ENCODE results near the gene SP7. TPM values are rescaled to one million over a fixed set of nuclear protein-coding genes. Genes with fewer than 3 reads are reported as not detected.

Gene SP7
- total and polyA plus RNA-seq, 2 donors (not counting 3 experiments of a cell fraction or from before 2014, with no cell fraction given), result not detected

DNA sequence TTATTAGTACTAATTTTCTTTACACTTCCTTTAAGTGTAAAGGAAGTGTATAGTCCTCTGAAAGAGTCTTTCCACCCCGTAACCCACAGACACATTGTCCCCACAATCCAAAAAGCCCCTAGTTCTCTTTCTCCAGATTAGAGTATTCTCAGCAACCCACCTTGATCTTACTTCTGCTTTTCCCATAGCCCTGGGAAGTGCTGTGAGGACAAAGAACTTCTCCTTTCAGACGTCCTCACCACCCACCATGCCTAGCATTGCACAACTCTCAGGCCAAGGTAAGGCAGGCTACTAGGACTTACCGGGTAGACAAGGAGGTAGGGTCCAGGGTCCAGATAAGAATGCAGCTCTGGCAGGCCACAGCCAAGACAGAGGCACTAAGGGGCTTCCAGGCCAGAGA, 22.2 kb downstream of the SP7 start:
- DNase-seq (ENCODE audit: low read depth, low spot score) (no peak), FAIRE-seq (no peak)
- intact Hi-C loops (cut with micrococcal nuclease) (no loop called here), dilution Hi-C loops (cut with MboI; ENCODE audit: extremely low pct_ligation_motif_present, low sequenced_read_pairs) (no loop called here)
- Histone ChIP-seq H4K20me1 (replicated peaks; ENCODE audit: control insufficient read depth, extremely low read depth, insufficient read depth, low read length) (no peaks in the 10 kb centered on the region), H3K9me3 (replicated peaks; ENCODE audit: control insufficient read depth, insufficient read depth, low read length) (no peaks in the 10 kb centered on the region), H3K9me1 (replicated peaks; ENCODE audit: control insufficient read depth, extremely low read depth, insufficient read depth, low read length) (no peaks in the 10 kb centered on the region), H3K36me3 (ENCODE audit: control insufficient read depth in 2 of 2, extremely low read depth in 1 of 2, insufficient read depth in 2 of 2, low read length in 2 of 2) (peaks cover 9 to 20% of the 10 kb centered on the region in 2 experiments), H2AFZ (ENCODE audit: low read depth, low read length) (no peak overlapping the region), H3K4me3 (replicated peaks in 1 of 3; ENCODE audit: insufficient read depth in 1 of 3, low read depth in 1 of 3, low read length in 3 of 3) (no peak overlapping the region), H3K4me1 (ENCODE audit: control insufficient read depth, extremely low read depth, insufficient read depth, low read length) (no peaks in the 10 kb centered on the region), H3K4me2 (ENCODE audit: insufficient read depth, low read length) (no peak overlapping the region), H3K9ac (replicated peaks; ENCODE audit: extremely low read depth, insufficient read depth, low read length) (no peak overlapping the region), H3K79me2 (ENCODE audit: control insufficient read depth, insufficient read depth, low read length) (no peaks in the 10 kb centered on the region), H3K27ac (ENCODE audit: insufficient read depth, low read depth, low read length) (no peak overlapping the region), H3K27me3 (ENCODE audit: control insufficient read depth in 2 of 2, insufficient read depth in 2 of 2, low read length in 2 of 2) (no peaks in the 10 kb centered on the region)
- POLR2A ChIA-PET, result no interaction called here
- no TSS peak for BruUV-seq (replicated peaks)
- no peak for TF ChIP-seq MYC (IDR thresholded peaks at IDR 0.05; ENCODE audit: low read depth, low read length)
- CTCF ChIA-PET, result no interaction called here

DNA sequence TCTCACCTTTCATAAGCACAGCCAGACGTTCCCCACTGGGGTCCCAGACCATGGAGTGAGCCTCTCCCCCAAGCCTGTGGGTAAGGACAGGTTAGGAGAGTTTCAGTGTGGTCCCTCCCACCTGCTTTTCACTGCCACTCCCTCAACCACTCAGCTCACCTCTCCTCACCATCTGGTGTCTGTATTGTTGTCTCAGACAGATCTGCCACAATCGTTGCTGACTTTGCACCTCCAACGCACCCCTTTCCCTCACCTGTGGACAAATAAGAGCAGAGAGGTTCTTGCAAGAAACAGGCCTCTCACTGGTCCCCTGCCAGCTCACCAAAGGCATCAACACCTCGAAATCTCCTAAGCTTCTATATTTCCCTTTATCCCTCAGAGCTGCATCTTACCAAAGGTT, 27.9 kb downstream of the SP7 start:
- H2AFZ ChIP-seq (ENCODE audit: low read depth, low read length), result no peak overlapping the region
- no peaks in the 10 kb centered on the region for H4K20me1 ChIP-seq (replicated peaks; ENCODE audit: control insufficient read depth, extremely low read depth, insufficient read depth, low read length)
- dilution Hi-C loops (cut with MboI; ENCODE audit: extremely low pct_ligation_motif_present, low sequenced_read_pairs) (no loop called here), intact Hi-C loops (cut with micrococcal nuclease) (no loop called here)
- H3K9ac ChIP-seq (replicated peaks; ENCODE audit: extremely low read depth, insufficient read depth, low read length), result no peak overlapping the region
- no peak overlapping the region for H3K4me3 ChIP-seq (replicated peaks in 1 of 3; ENCODE audit: insufficient read depth in 1 of 3, low read depth in 1 of 3, low read length in 3 of 3)
- H3K36me3 ChIP-seq (ENCODE audit: control insufficient read depth in 2 of 2, extremely low read depth in 1 of 2, insufficient read depth in 2 of 2, low read length in 2 of 2), result peaks cover 9 to 33% of the 10 kb centered on the region in 2 experiments
- TF ChIP-seq POLR2AphosphoS5 (IDR thresholded peaks at IDR 0.05; ENCODE audit: insufficient read depth, low read depth, low read length) (no peak), JUN (IDR thresholded peaks at IDR 0.05; ENCODE audit: borderline replicate concordance, insufficient read depth, insufficient read length, low read depth) (no peak), EZH2 (IDR thresholded peaks at IDR 0.05; ENCODE audit: borderline replicate concordance, low read depth, low read length, severe bottlenecking) (no peak), POLR2A (IDR thresholded peaks at IDR 0.05; ENCODE audit: low read depth, low read length) (no peak), GATA2 (IDR thresholded peaks at IDR 0.05; ENCODE audit: insufficient read depth, insufficient read length, low read depth, low read length) (no peak), FOS (IDR thresholded peaks at IDR 0.05; ENCODE audit: borderline replicate concordance, insufficient read depth, low read length) (no peak), MYC (IDR thresholded peaks at IDR 0.05; ENCODE audit: low read depth, low read length) (no peak)
- TF ChIP-seq, protein P1, sequence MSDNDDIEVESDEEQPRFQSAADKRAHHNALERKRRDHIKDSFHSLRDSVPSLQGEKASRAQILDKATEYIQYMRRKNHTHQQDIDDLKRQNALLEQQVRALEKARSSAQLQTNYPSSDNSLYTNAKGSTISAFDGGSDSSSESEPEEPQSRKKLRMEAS (IDR thresholded peaks at IDR 0.05; ENCODE audit: insufficient read depth, insufficient read length), result no peak
- TF ChIP-seq, protein P2, sequence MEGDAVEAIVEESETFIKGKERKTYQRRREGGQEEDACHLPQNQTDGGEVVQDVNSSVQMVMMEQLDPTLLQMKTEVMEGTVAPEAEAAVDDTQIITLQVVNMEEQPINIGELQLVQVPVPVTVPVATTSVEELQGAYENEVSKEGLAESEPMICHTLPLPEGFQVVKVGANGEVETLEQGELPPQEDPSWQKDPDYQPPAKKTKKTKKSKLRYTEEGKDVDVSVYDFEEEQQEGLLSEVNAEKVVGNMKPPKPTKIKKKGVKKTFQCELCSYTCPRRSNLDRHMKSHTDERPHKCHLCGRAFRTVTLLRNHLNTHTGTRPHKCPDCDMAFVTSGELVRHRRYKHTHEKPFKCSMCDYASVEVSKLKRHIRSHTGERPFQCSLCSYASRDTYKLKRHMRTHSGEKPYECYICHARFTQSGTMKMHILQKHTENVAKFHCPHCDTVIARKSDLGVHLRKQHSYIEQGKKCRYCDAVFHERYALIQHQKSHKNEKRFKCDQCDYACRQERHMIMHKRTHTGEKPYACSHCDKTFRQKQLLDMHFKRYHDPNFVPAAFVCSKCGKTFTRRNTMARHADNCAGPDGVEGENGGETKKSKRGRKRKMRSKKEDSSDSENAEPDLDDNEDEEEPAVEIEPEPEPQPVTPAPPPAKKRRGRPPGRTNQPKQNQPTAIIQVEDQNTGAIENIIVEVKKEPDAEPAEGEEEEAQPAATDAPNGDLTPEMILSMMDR (IDR thresholded peaks at IDR 0.05; ENCODE audit: extremely low read depth in 1 of 2, insufficient read depth in 1 of 2, low read depth in 1 of 2, low read length in 2 of 2), result no peak
- H3K9me1 ChIP-seq (replicated peaks; ENCODE audit: control insufficient read depth, extremely low read depth, insufficient read depth, low read length), result no peaks in the 10 kb centered on the region
- POLR2A ChIA-PET, result interaction anchor here (1.0 kb wide), 1 partner anchor 8 kb away, joined by 4 read pairs; the partner anchor contains the start of gene MYG1
- no TSS peak for BruUV-seq (replicated peaks)
- H3K4me1 ChIP-seq (ENCODE audit: control insufficient read depth, extremely low read depth, insufficient read depth, low read length), result no peaks in the 10 kb centered on the region
- FAIRE-seq (no peak), DNase-seq (ENCODE audit: low read depth, low spot score) (no peak)
- no peaks in the 10 kb centered on the region for H3K27me3 ChIP-seq (ENCODE audit: control insufficient read depth in 2 of 2, insufficient read depth in 2 of 2, low read length in 2 of 2)
- H3K27ac ChIP-seq (ENCODE audit: insufficient read depth, low read depth, low read length), result no peak overlapping the region
- no peaks in the 10 kb centered on the region for H3K79me2 ChIP-seq (ENCODE audit: control insufficient read depth, insufficient read depth, low read length)
- CTCF ChIA-PET, result interaction anchor here (0.9 to 2.7 kb wide), 5 partner anchors 8 to 95 kb away, joined by 3 to 16 read pairs (median 4); partner anchors contain the start of gene AAAS
- no peak overlapping the region for H3K4me2 ChIP-seq (ENCODE audit: insufficient read depth, low read length)
- no peaks in the 10 kb centered on the region for H3K9me3 ChIP-seq (replicated peaks; ENCODE audit: control insufficient read depth, insufficient read depth, low read length)

All from endothelial cell of umbilical vein (primary cell).